SK-N-MC (cell line): ENCODE data around the gene CXCL17.

ENCODE experiments used
- DNase-seq: peaks from one replicate; pipeline ENCODE4 v3.0.0-alpha.2; 2011; ENCODE audit warnings: low read depth, low spot score
- H3K27ac ChIP-seq: fragments of 200-600 bp; sonication (generic); 2 replicates; pipeline ENCODE4 v1.5.1; 2016; ENCODE audit warnings: mixed run types
- H3K36me3 ChIP-seq: fragments of 200-600 bp; sonication (generic); 2 replicates; pipeline ENCODE4 v1.6.1; 2017; ENCODE audit warnings: antibody characterized with exemption, low read length, mixed read lengths; ENCODE audit not compliant: insufficient read depth
- H3K4me3 ChIP-seq: fragments of 200-600 bp; sonication (generic); 2 replicates; pipeline ENCODE4 v1.5.1; 2016
- H3K9ac ChIP-seq: fragments of 200-600 bp; sonication (generic); 2 replicates; pipeline ENCODE4 v1.8.0; 2017; ENCODE audit warnings: mixed run types, mixed read lengths; ENCODE audit not compliant: insufficient read length
- H3K9me3 ChIP-seq: fragments of 200-600 bp; sonication (generic); 2 replicates; pipeline ENCODE4 v1.6.1; 2017; ENCODE audit warnings: low read depth, mild to moderate bottlenecking, antibody characterized with exemption, low read length, moderate library complexity, mixed read lengths
- EZH2 ChIP-seq: fragments of 200-600 bp; sonication (generic); IDR thresholded peaks from one replicate; pipeline ENCODE4 v1.6.1; 2017; ENCODE audit warnings: antibody characterized with exemption
- FOXP2 ChIP-seq: optimal IDR thresholded peaks from 2 replicates; pipeline ENCODE3; 2011; ENCODE audit warnings: mild to moderate bottlenecking, moderate library complexity; ENCODE audit not compliant: insufficient read depth; ENCODE audit errors: extremely low read length, control extremely low read depth
- POLR2AphosphoS5 ChIP-seq: IDR thresholded peaks from 2 replicates; pipeline ENCODE4 v1.6.1; 2012; ENCODE audit warnings: mild to moderate bottlenecking, low read depth, low read length, borderline replicate concordance

Gene CXCL17

GRCh38 chr19:42433503-42434260, 9.1 kb downstream of the CXCL17 start:
- Histone ChIP-seq H3K9me3 (no peaks in the 10 kb centered on the region), H3K36me3 (no peaks in the 10 kb centered on the region), H3K4me3 (no peak overlapping the region), H3K27ac (no peak overlapping the region), H3K9ac (no peak overlapping the region)
- no peak for TF ChIP-seq FOXP2
- no peak for DNase-seq

GRCh38 chr19:42431486-42431885, 11.3 kb downstream of the CXCL17 start:
- TF ChIP-seq POLR2AphosphoS5 (no peak), FOXP2 (no peak)
- Histone ChIP-seq H3K27ac (no peak overlapping the region), H3K4me3 (no peak overlapping the region), H3K36me3 (no peaks in the 10 kb centered on the region), H3K9me3 (no peaks in the 10 kb centered on the region), H3K9ac (no peak overlapping the region)
- no peak for DNase-seq

- Histone ChIP-seq H3K4me3 (no peak overlapping the region), H3K9ac (no peak overlapping the region), H3K27ac (no peak overlapping the region), H3K36me3 (no peaks in the 10 kb centered on the region), H3K9me3 (no peaks in the 10 kb centered on the region)
- no peak for DNase-seq
- TF ChIP-seq FOXP2 = no peak
- no peak for TF ChIP-seq POLR2AphosphoS5
- TF ChIP-seq EZH2 = no peak
Observed at GRCh38 chr19:42428676-42429075, 14.1 kb downstream of the CXCL17 start.

- H3K4me3 ChIP-seq = no peak within 1 kb of the TSS
- H3K27ac ChIP-seq = no peak within 1 kb of the TSS
- no peak for TF ChIP-seq FOXP2
- no peak for TF ChIP-seq POLR2AphosphoS5
- no peak for TF ChIP-seq EZH2
- no peaks in the 10 kb centered on the region for H3K36me3 ChIP-seq
- DNase-seq = no peak
- no peaks in the 10 kb centered on the region for H3K9me3 ChIP-seq
- H3K9ac ChIP-seq = no peak within 1 kb of the TSS
Observed at GRCh38 chr19:42427313-42427712, 15.4 kb downstream of the CXCL17 start, which contains the start of gene LIPE. TSS of gene LIPE (minus strand) at chr19:42427388. CDS start at chr19:42427149, 239 bp downstream.

GRCh38 chr19:42426643-42427042, 16.1 kb downstream of the CXCL17 start:
- TF ChIP-seq FOXP2 (no peak), POLR2AphosphoS5 (no peak), EZH2 (no peak)
- H3K36me3 ChIP-seq = no peaks in the 10 kb centered on the region
- no peak overlapping the region for H3K27ac ChIP-seq
- no peak for DNase-seq
- no peak overlapping the region for H3K9ac ChIP-seq
- no peaks in the 10 kb centered on the region for H3K9me3 ChIP-seq
- no peak overlapping the region for H3K4me3 ChIP-seq

- Histone ChIP-seq H3K9me3 (no peaks in the 10 kb centered on the region), H3K4me3 (no peak overlapping the region), H3K27ac (no peak overlapping the region), H3K36me3 (no peaks in the 10 kb centered on the region), H3K9ac (no peak overlapping the region)
- no peak for DNase-seq
- TF ChIP-seq EZH2 = no peak
- no peak for TF ChIP-seq POLR2AphosphoS5
- no peak for TF ChIP-seq FOXP2
Observed at GRCh38 chr19:42424712-42425131, 18.0 kb downstream of the CXCL17 start.

- no peak overlapping the region for H3K4me3 ChIP-seq
- no peak overlapping the region for H3K27ac ChIP-seq
- no peaks in the 10 kb centered on the region for H3K9me3 ChIP-seq
- no peak for DNase-seq
- no peaks in the 10 kb centered on the region for H3K36me3 ChIP-seq
- H3K9ac ChIP-seq = no peak overlapping the region
- TF ChIP-seq FOXP2 (no peak), EZH2 (no peak), POLR2AphosphoS5 (no peak)
Observed at GRCh38 chr19:42424345-42424707, 18.4 kb downstream of the CXCL17 start.

- H3K9me3 ChIP-seq = no peaks in the 10 kb centered on the region
- no peak for DNase-seq
- no peak overlapping the region for H3K9ac ChIP-seq
- TF ChIP-seq POLR2AphosphoS5 = no peak
- TF ChIP-seq FOXP2 = no peak
- no peak for TF ChIP-seq EZH2
- H3K4me3 ChIP-seq = no peak overlapping the region
- no peaks in the 10 kb centered on the region for H3K36me3 ChIP-seq
- H3K27ac ChIP-seq = no peak overlapping the region
Observed at GRCh38 chr19:42423462-42424344, 19.0 kb downstream of the CXCL17 start.
